Measurements from ENCODE around the gene SPON2.

DNA sequence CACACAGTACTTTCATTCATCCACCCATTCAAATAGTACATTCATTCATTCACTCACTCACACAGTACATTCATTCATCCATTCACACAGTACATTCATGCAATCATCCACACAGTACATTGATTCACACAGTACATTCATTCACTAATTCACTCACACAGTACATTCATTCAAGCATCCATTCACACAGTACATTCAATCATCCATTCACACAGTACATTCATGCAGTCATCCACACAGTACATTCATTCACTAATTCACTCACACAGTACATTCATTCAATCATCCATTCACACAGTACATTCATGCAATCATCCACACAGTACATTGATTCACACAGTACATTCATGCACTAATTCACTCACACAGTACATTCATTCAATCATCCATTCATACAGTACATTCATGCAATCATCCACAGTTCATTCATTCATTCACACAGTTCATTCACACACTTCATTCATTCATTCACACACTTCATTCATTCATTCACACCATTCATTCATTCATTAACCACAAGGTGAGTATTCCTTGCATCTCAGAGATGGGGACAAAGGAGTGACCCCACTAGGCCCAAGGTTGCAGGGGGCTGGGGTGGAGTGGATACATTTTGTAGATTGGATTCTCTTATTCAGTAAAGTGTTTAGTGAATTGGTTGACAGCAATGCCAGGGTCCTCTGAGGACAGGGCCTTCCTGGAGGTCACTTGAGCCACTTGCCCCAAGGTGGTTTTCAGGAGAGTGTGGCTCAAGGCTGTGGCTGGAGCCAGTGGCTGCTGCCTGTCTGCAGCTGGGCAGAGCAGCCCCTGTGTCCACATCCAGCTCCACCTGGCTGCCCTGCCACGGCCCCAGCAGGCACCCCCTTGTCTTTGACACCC lies 4.3 kb upstream of the SPON2 start:
- TF ChIP-seq POLR2A (IDR thresholded peaks at IDR 0.05; ENCODE audit: low read length) (no peak), CEBPB (IDR thresholded peaks at IDR 0.05) (no peak), ZFP36 (IDR thresholded peaks at IDR 0.05; ENCODE audit: borderline replicate concordance, partially characterized antibody) (no peak), CBX8 (IDR thresholded peaks at IDR 0.05) (no peak)
- TF ChIP-seq, protein P1, sequence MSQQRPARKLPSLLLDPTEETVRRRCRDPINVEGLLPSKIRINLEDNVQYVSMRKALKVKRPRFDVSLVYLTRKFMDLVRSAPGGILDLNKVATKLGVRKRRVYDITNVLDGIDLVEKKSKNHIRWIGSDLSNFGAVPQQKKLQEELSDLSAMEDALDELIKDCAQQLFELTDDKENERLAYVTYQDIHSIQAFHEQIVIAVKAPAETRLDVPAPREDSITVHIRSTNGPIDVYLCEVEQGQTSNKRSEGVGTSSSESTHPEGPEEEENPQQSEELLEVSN (IDR thresholded peaks at IDR 0.05; ENCODE audit: borderline replicate concordance, low read depth): no peak
- TF ChIP-seq, protein P2, sequence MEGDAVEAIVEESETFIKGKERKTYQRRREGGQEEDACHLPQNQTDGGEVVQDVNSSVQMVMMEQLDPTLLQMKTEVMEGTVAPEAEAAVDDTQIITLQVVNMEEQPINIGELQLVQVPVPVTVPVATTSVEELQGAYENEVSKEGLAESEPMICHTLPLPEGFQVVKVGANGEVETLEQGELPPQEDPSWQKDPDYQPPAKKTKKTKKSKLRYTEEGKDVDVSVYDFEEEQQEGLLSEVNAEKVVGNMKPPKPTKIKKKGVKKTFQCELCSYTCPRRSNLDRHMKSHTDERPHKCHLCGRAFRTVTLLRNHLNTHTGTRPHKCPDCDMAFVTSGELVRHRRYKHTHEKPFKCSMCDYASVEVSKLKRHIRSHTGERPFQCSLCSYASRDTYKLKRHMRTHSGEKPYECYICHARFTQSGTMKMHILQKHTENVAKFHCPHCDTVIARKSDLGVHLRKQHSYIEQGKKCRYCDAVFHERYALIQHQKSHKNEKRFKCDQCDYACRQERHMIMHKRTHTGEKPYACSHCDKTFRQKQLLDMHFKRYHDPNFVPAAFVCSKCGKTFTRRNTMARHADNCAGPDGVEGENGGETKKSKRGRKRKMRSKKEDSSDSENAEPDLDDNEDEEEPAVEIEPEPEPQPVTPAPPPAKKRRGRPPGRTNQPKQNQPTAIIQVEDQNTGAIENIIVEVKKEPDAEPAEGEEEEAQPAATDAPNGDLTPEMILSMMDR (IDR thresholded peaks at IDR 0.05): no peak

Measured in A549 (cell line).